A549 (cell line): ENCODE data around the gene EPS15. TPM values are rescaled to one million over a fixed set of nuclear protein-coding genes. Genes with fewer than 3 reads are reported as not detected.

Experiments used
- ATAC-seq, 2 experiments: fragments of 200-7000 bp in 1 of 2; fragments of >200 bp in 1 of 2; cut with Nextera tagmentation in 1 of 2; cut with Tn5 transposase in 1 of 2; 3 replicates each; pipeline versions ENCODE4 v1.8.0 to v1.9.1; 2018 to 2020; ENCODE audit warnings: mild to moderate bottlenecking in 1 of 2, moderate library complexity in 1 of 2
- CTCF ChIA-PET: fragments of 300-600 bp; sonication (Branson Sonifier 250); formaldehyde crosslinking; extraction: SDS; loops from one replicate; lab custom pipeline; 2021; ENCODE audit warnings: antibody characterized with exemption, inconsistent platforms; lab: Yijun Ruan, JAX
- POLR2A ChIA-PET: fragments of 350-600 bp; formaldehyde crosslinking; extraction: SDS; loops from one replicate; lab custom pipeline; 2021; ENCODE audit warnings: antibody characterized with exemption, inconsistent platforms; lab: Yijun Ruan, JAX
- DNase-seq, 2 experiments: peaks; one replicate each; pipeline versions ENCODE4 v3.0.0 to v3.0.0-alpha.2; 2011 to 2016; ENCODE audit warnings: low read depth in 1 of 2, low spot score in 1 of 2
- FAIRE-seq: peaks from 2 replicates; lab custom pipeline; 2011; peaks lifted over from hg19 to GRCh38; lab: Jason Lieb, UNC
- H3K27ac ChIP-seq, 2 experiments: fragments of >200 bp; sonication (Bioruptor Twin); formaldehyde crosslinking; 3 replicates each; pipeline ENCODE4 v1.5.1; 2016 to 2017
- H3K4me1 ChIP-seq: fragments of >200 bp; sonication (Bioruptor Twin); formaldehyde crosslinking; 3 replicates; pipeline ENCODE4 v1.6.1; 2016
- H3K4me2 ChIP-seq: fragments of >200 bp; sonication (Bioruptor Twin); formaldehyde crosslinking; 3 replicates; pipeline ENCODE4 v1.6.1; 2016
- H3K4me3 ChIP-seq: fragments of >200 bp; sonication (Bioruptor Twin); formaldehyde crosslinking; 3 replicates; pipeline ENCODE4 v1.5.1; 2016
- H3K9me3 ChIP-seq: fragments of >200 bp; sonication (Bioruptor Twin); formaldehyde crosslinking; 3 replicates; pipeline ENCODE4 v1.6.1; 2016
- CBX8 ChIP-seq: fragments of 200-600 bp; sonication (generic); IDR thresholded peaks from 2 replicates; pipeline ENCODE4 v1.6.1; 2016
- CHD2 ChIP-seq: fragments of 150-350 bp; IDR thresholded peaks from 2 replicates; pipeline ENCODE4 v1.6.1; 2014; ENCODE audit warnings: low read length; ENCODE audit not compliant: partially characterized antibody
- EHF ChIP-seq: fragments of 250-450 bp; sonication (Bioruptor Pico); IDR thresholded peaks from 2 replicates; pipeline ENCODE4 v1.5.0; 2020; ENCODE audit warnings: mild to moderate bottlenecking
- EP300 ChIP-seq, 2 experiments: fragments of >200 bp; sonication (Bioruptor Twin); formaldehyde crosslinking; IDR thresholded peaks; 2 replicates in 1 of 2; 3 replicates in 1 of 2; pipeline ENCODE4 v1.6.1; 2016 to 2017
- ESRRA ChIP-seq: fragments of 150-350 bp; IDR thresholded peaks from 2 replicates; pipeline ENCODE4 v1.6.1; 2014; ENCODE audit warnings: mild to moderate bottlenecking, low read length, borderline replicate concordance
- GATA3 ChIP-seq: IDR thresholded peaks from 2 replicates; pipeline ENCODE4 v1.6.1; 2012; ENCODE audit warnings: borderline replicate concordance
- HEYL ChIP-seq: fragments of 250-450 bp; sonication (Bioruptor Pico); IDR thresholded peaks from 2 replicates; pipeline ENCODE4 v1.8.0; 2021; ENCODE audit warnings: mild to moderate bottlenecking, moderate library complexity
- HOXA7 ChIP-seq: fragments of 250-450 bp; sonication (Bioruptor Pico); IDR thresholded peaks from 2 replicates; pipeline ENCODE4 v1.5.0; 2020; ENCODE audit warnings: mild to moderate bottlenecking, moderate library complexity
- HOXB13 ChIP-seq: fragments of 250-450 bp; sonication (Bioruptor Pico); IDR thresholded peaks from 2 replicates; pipeline ENCODE4 v1.5.0; 2020; ENCODE audit warnings: low read depth, mild to moderate bottlenecking, moderate library complexity
- JUNB ChIP-seq: fragments of >200 bp; sonication (Bioruptor Twin); formaldehyde crosslinking; IDR thresholded peaks from 2 replicates; pipeline ENCODE4 v1.6.1; 2016
- MAFK ChIP-seq: fragments of 450-650 bp; IDR thresholded peaks from 2 replicates; pipeline ENCODE4 v1.6.1; 2014; ENCODE audit not compliant: partially characterized antibody
- NFE2L2 ChIP-seq: fragments of 150-350 bp; conservative IDR thresholded peaks from 2 replicates; pipeline ENCODE4 v1.6.1; 2014; ENCODE audit warnings: low read length
- PHF8 ChIP-seq: fragments of 200-600 bp; sonication (generic); IDR thresholded peaks from 2 replicates; pipeline ENCODE4 v1.6.1; 2016; ENCODE audit warnings: low read depth, mild to moderate bottlenecking, antibody characterized with exemption, moderate library complexity, borderline replicate concordance
- RAD21 ChIP-seq, 2 experiments: fragments of >200 bp in 1 of 2; sonication (Bioruptor Twin) in 1 of 2; formaldehyde crosslinking in 1 of 2; IDR thresholded peaks in 1 of 2; conservative IDR thresholded peaks in 1 of 2; 2 replicates in 1 of 2; 3 replicates in 1 of 2; pipeline ENCODE4 v1.6.1; 2012 to 2018; ENCODE audit warnings: inconsistent platforms in 1 of 2
- RCOR1 ChIP-seq: fragments of 150-350 bp; IDR thresholded peaks from 2 replicates; pipeline ENCODE4 v1.6.1; 2014; ENCODE audit warnings: antibody characterized with exemption, low read length, low read depth
- SREBF2 ChIP-seq: fragments of 450-650 bp; IDR thresholded peaks from 2 replicates; pipeline ENCODE4 v1.6.1; 2014; ENCODE audit warnings: mild to moderate bottlenecking, moderate library complexity
- WGBS: methylation state at CpG from one replicate; pipeline ENCODE4 v1.1.6; 2017; ENCODE audit errors: missing lambda C conversion rate; 5-methylcytosine and 5-hydroxymethylcytosine counted together
- polyA plus RNA-seq, 4 experiments: library from polyadenylated mRNA; depleted of rRNA in 3 of 4; stranded (reverse); fragments of >200 nt; fragmentation: RNase III in 1 of 4; extraction: RNeasy Plus Mini Kit Qiagen cat#74134 plus additional on column Dnase treatment in 1 of 4; gene quantifications; 2 replicates in 3 of 4; 3 replicates in 1 of 4; pipeline ENCODE4 v1.2.3, GENCODE V29; 2011 to 2017
- TF ChIP-seq, protein P1 (sequence below): fragments of >200 bp; sonication (Bioruptor Twin); formaldehyde crosslinking; IDR thresholded peaks from 3 replicates; pipeline ENCODE4 v1.6.1; 2016
- TF ChIP-seq, protein P2 (sequence below): IDR thresholded peaks from 2 replicates; pipeline ENCODE4 v1.6.1; 2012
- TF ChIP-seq, protein P3 (sequence below): fragments of 150-350 bp; IDR thresholded peaks from 2 replicates; pipeline ENCODE4 v1.6.1; 2014; ENCODE audit warnings: low read depth, mild to moderate bottlenecking, low read length
- TF ChIP-seq, protein P4 (sequence below): fragments of 200-600 bp; sonication (generic); IDR thresholded peaks from 2 replicates; pipeline ENCODE4 v1.6.1; 2016; ENCODE audit warnings: antibody characterized with exemption, mild to moderate bottlenecking, moderate library complexity
- TF ChIP-seq, protein P5 (sequence below): fragments of >200 bp; sonication (Bioruptor Twin); formaldehyde crosslinking; IDR thresholded peaks from 2 replicates; pipeline ENCODE4 v1.6.1; 2016

EPS15 gene
- polyA plus RNA-seq, 2 of the 4 experiments (the other 2 are of a cell fraction) = 10.9 to 35.4 TPM

DNA sequence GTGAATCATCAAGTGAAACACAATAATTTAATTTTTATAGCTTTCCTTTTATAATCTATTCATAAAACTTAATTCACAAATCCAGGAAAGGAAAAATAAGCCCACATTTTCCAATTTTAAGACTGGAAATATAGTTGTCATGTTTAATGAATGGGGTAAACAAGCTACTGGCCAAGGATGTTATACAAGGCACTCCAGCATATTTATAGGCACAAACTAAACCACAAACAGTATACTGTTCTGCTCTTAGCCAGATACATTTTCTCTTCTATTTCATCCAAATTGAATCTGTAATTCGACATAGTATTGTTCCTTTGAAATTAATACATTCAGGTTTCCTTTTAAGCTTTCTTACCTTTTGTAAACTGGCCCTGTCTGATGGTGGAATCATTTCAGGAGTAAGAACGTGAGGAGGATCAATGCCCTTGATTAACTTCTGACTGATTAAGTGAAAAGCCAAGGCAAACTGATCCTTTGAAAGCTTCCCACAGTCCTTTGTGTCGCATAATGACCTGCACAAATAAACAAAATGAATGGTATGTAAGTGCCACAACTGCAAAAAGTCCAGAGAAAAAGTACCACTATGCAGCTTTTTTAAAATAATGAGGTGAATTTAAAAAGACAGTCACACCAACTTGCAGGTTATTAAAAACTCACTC, 74.4 kb downstream of the EPS15 start:
- ATAC-seq = no peak

DNA sequence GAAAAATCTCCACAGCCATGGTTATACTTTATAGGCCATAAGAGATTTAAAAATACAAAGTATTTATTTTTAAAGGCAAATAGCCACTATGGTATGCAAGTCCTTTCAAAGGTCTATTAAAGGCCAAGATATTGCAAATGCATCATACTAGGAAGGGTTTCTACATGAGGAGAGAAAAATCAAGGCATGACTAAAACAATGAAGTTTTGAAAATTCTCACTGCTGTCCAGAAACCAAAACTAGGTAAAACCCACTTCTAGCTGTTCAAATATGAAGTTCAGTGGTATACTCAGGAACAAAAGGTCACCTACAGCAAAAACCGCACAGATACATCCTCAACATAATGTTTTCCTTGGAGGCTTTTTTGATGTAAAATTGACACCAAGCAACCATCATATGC, 75.0 kb downstream of the EPS15 start:
- TF ChIP-seq MAFK (no peak), HOXA7 (CRISPR knock-in tag) (no peak), ESRRA (no peak), EHF (CRISPR knock-in tag) (no peak), RAD21 (conservative IDR thresholded peaks at IDR 0.05 in 1 of 2, IDR thresholded peaks at IDR 0.05 in 1 of 2) (no peak), GATA3 (no peak), PHF8 (no peak), NFE2L2 (no peak), CHD2 (no peak), EP300 (IDR thresholded peaks at IDR 0.05) (no peak), RCOR1 (no peak), JUNB (no peak), HOXB13 (CRISPR knock-in tag) (no peak), CBX8 (no peak)
- TF ChIP-seq, protein P1, sequence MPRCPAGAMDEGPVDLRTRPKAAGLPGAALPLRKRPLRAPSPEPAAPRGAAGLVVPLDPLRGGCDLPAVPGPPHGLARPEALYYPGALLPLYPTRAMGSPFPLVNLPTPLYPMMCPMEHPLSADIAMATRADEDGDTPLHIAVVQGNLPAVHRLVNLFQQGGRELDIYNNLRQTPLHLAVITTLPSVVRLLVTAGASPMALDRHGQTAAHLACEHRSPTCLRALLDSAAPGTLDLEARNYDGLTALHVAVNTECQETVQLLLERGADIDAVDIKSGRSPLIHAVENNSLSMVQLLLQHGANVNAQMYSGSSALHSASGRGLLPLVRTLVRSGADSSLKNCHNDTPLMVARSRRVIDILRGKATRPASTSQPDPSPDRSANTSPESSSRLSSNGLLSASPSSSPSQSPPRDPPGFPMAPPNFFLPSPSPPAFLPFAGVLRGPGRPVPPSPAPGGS = no peak
- TF ChIP-seq, protein P2, sequence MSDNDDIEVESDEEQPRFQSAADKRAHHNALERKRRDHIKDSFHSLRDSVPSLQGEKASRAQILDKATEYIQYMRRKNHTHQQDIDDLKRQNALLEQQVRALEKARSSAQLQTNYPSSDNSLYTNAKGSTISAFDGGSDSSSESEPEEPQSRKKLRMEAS = no peak
- TF ChIP-seq, protein P3, sequence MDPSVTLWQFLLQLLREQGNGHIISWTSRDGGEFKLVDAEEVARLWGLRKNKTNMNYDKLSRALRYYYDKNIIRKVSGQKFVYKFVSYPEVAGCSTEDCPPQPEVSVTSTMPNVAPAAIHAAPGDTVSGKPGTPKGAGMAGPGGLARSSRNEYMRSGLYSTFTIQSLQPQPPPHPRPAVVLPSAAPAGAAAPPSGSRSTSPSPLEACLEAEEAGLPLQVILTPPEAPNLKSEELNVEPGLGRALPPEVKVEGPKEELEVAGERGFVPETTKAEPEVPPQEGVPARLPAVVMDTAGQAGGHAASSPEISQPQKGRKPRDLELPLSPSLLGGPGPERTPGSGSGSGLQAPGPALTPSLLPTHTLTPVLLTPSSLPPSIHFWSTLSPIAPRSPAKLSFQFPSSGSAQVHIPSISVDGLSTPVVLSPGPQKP = no peak
- TF ChIP-seq, protein P4, sequence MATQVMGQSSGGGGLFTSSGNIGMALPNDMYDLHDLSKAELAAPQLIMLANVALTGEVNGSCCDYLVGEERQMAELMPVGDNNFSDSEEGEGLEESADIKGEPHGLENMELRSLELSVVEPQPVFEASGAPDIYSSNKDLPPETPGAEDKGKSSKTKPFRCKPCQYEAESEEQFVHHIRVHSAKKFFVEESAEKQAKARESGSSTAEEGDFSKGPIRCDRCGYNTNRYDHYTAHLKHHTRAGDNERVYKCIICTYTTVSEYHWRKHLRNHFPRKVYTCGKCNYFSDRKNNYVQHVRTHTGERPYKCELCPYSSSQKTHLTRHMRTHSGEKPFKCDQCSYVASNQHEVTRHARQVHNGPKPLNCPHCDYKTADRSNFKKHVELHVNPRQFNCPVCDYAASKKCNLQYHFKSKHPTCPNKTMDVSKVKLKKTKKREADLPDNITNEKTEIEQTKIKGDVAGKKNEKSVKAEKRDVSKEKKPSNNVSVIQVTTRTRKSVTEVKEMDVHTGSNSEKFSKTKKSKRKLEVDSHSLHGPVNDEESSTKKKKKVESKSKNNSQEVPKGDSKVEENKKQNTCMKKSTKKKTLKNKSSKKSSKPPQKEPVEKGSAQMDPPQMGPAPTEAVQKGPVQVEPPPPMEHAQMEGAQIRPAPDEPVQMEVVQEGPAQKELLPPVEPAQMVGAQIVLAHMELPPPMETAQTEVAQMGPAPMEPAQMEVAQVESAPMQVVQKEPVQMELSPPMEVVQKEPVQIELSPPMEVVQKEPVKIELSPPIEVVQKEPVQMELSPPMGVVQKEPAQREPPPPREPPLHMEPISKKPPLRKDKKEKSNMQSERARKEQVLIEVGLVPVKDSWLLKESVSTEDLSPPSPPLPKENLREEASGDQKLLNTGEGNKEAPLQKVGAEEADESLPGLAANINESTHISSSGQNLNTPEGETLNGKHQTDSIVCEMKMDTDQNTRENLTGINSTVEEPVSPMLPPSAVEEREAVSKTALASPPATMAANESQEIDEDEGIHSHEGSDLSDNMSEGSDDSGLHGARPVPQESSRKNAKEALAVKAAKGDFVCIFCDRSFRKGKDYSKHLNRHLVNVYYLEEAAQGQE = no peak
- TF ChIP-seq, protein P5, sequence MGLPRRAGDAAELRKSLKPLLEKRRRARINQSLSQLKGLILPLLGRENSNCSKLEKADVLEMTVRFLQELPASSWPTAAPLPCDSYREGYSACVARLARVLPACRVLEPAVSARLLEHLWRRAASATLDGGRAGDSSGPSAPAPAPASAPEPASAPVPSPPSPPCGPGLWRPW = no peak
- TF ChIP-seq, all 56 proteins: peak for 0
- ChIA-PET POLR2A (no interaction called here), CTCF (interaction anchor here (1.2 kb wide), 1 partner anchor 147 kb away, joined by 3 read pairs; no protein-coding TSS in a partner anchor)
- Histone ChIP-seq H3K27ac (no peak overlapping the region), H3K4me2 (no peak overlapping the region), H3K4me3 (no peak overlapping the region), H3K9me3 (no peaks in the 10 kb centered on the region), H3K4me1 (no peaks in the 10 kb centered on the region)
- ATAC-seq = no peak
- 94% methylated on average over 1 of the region's 1 CpG for WGBS
- DNase-seq = no peak
- FAIRE-seq = no peak

More for the DNA sequence above, 74.4 kb downstream of the EPS15 start:
- DNase-seq (no peak), FAIRE-seq (no peak)
- ChIA-PET CTCF (interaction anchor here (1.2 kb wide), 1 partner anchor 147 kb away, joined by 3 read pairs; no protein-coding TSS in a partner anchor), POLR2A (no interaction called here)
- Histone ChIP-seq H3K4me1 (no peaks in the 10 kb centered on the region), H3K9me3 (no peaks in the 10 kb centered on the region), H3K27ac (no peak overlapping the region), H3K4me2 (no peak overlapping the region), H3K4me3 (no peak overlapping the region)
- TF ChIP-seq HEYL (CRISPR knock-in tag) = no peak
- no peak for TF ChIP-seq SREBF2
- WGBS = 94% methylated on average over 3 of the region's 3 CpGs
